ENCODE data around the gene STK24. TPM values are rescaled to one million over a fixed set of nuclear protein-coding genes. Genes with fewer than 3 reads are reported as not detected.
A peak's percentile ranks its signal among the peaks of the same experiment; 100 is the strongest.

Gene STK24
- total and polyA plus RNA-seq, 10 of the 15 experiments (the other 5 are each of a cell fraction or from before 2014, with no cell fraction given), result 7.5 to 115 (median 52.9) TPM

DNA sequence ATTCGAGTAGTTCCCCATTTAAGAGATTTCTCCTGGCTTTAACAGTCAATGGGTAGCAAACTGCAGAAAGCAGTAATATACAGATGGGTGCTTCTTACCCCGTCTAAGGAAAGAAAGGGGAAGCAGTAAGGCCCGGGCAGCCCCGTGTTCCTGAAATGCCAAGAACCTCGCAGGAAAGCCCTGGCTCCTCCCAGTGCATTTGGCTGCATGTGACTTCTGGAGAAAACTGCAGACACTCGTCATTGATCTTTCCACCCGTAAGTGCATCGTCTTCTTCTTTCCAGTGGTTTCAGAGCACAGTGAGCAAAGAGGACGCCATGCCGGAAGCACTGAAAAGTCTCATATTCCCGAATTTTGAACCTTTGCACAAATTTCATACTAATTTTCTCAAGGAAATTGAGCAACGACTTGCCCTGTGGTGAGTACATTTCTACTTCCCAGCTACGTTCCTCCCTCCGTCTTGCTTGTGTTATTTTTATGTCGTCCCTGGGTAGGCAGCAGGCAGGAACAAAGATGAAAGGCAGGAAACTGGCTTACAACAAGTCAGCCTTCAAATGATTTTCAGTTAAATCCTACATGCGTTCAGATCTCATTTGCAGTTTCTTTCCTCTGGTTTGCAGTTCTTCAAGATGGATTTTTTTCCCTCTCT is 165.2 kb downstream of the STK24 start:
- ATAC-seq (no peak), DNase-seq (ENCODE audit: low read depth, low spot score) (no peak), FAIRE-seq (no peak)
- 10% methylated on average over 16 of the region's 16 CpGs for WGBS (ENCODE audit: insufficient coverage, insufficient replicate concordance, low lambda C conversion rate, missing lambda C conversion rate)
- CTCF ChIA-PET, result no interaction called here
- Histone ChIP-seq H3K36me3 (ENCODE audit: control insufficient read depth in 2 of 2, insufficient read depth in 2 of 2, low read length in 1 of 2) (no peaks in the 10 kb centered on the region), H3K9me3 (replicated peaks; ENCODE audit: control insufficient read depth, insufficient read depth, low read length) (no peaks in the 10 kb centered on the region), H3K4me3 (no peak overlapping the region), H3K9ac (ENCODE audit: control insufficient read depth, insufficient read depth, low read length) (no peak overlapping the region), H3K27me3 (replicated peaks in 1 of 2; ENCODE audit: control insufficient read depth in 2 of 2, insufficient read depth in 2 of 2, low read length in 1 of 2) (no peaks in the 10 kb centered on the region), H3K27ac (ENCODE audit: control insufficient read depth, insufficient read depth) (no peak overlapping the region), H3K4me1 (ENCODE audit: control insufficient read depth, insufficient read depth, low read length) (no peaks in the 10 kb centered on the region), H3K4me2 (ENCODE audit: control insufficient read depth, insufficient read depth) (no peak overlapping the region), H3K79me2 (ENCODE audit: control insufficient read depth, insufficient read depth, low read length) (no peaks in the 10 kb centered on the region), H4K20me1 (ENCODE audit: control insufficient read depth, insufficient read depth) (no peaks in the 10 kb centered on the region), H2AFZ (ENCODE audit: control insufficient read depth, low read depth, low read length) (peak overlapping the region; percentile 30; the same call in 1 of the 2 replicates)
- in situ Hi-C loops (cut with MboI) (no loop called here), intact Hi-C loops (cut with micrococcal nuclease; ENCODE audit: unreplicated experiment) (no loop called here)
- POLR2A ChIA-PET, result no interaction called here
- RAD21 ChIA-PET (ENCODE audit: unreplicated experiment), result no interaction called here
- TF ChIP-seq MYB (IDR thresholded peaks at IDR 0.05; ENCODE audit: borderline replicate concordance, low read depth, low read length), result no peak
- TF ChIP-seq E2F8 (IDR thresholded peaks at IDR 0.05; ENCODE audit: low read depth, partially characterized antibody), result no peak
- no peak for TF ChIP-seq DPF2 (IDR thresholded peaks at IDR 0.05)
- no peak for TF ChIP-seq JUNB (IDR thresholded peaks at IDR 0.05)
- TF ChIP-seq E2F4 (IDR thresholded peaks at IDR 0.05; ENCODE audit: low read depth, low read length), result no peak
- TF ChIP-seq SUZ12 (IDR thresholded peaks at IDR 0.05; ENCODE audit: unreplicated experiment), result no peak
- TF ChIP-seq EED (IDR thresholded peaks at IDR 0.05; ENCODE audit: low read depth), result no peak
- no peak for TF ChIP-seq POU2F2 (IDR thresholded peaks at IDR 0.05; ENCODE audit: borderline replicate concordance, low read depth, low read length)
- no peak for TF ChIP-seq SUPT20H (IDR thresholded peaks at IDR 0.05; ENCODE audit: borderline replicate concordance, control insufficient read depth, low read depth, low read length)
- TF ChIP-seq ASH2L (IDR thresholded peaks at IDR 0.05; ENCODE audit: borderline replicate concordance, low read depth), result no peak
- TF ChIP-seq, protein P1, sequence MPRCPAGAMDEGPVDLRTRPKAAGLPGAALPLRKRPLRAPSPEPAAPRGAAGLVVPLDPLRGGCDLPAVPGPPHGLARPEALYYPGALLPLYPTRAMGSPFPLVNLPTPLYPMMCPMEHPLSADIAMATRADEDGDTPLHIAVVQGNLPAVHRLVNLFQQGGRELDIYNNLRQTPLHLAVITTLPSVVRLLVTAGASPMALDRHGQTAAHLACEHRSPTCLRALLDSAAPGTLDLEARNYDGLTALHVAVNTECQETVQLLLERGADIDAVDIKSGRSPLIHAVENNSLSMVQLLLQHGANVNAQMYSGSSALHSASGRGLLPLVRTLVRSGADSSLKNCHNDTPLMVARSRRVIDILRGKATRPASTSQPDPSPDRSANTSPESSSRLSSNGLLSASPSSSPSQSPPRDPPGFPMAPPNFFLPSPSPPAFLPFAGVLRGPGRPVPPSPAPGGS (IDR thresholded peaks at IDR 0.05; ENCODE audit: borderline replicate concordance, insufficient read depth, low read depth, low read length, poor library complexity, severe bottlenecking), result no peak
- TF ChIP-seq LARP7 (IDR thresholded peaks at IDR 0.05), result no peak
- no TSS peak for BruUV-seq (replicated peaks)
- SMC1A ChIA-PET (ENCODE audit: uncharacterized antibody, unreplicated experiment), result no interaction called here
